H1 (cell line): Measurements from ENCODE around the gene NRL. TPM values are rescaled to one million over a fixed set of nuclear protein-coding genes. Genes with fewer than 3 reads are reported as not detected.

Source experiments
- CHD2 ChIP-seq: IDR thresholded peaks from 2 replicates; pipeline ENCODE4 v1.6.1; 2012; ENCODE audit warnings: low read length, improper control_type of control experiment
- CREB1 ChIP-seq: IDR thresholded peaks from 2 replicates; pipeline ENCODE4 v1.6.1; 2012; ENCODE audit warnings: inconsistent platforms
- EGR1 ChIP-seq: IDR thresholded peaks from 2 replicates; pipeline ENCODE4 v1.6.1; 2011; ENCODE audit warnings: low read depth, low read length, borderline replicate concordance
- JUN ChIP-seq: IDR thresholded peaks from 2 replicates; pipeline ENCODE4 v1.6.1; 2011; ENCODE audit warnings: low read depth, mild to moderate bottlenecking, improper control_type of control experiment, low read length
- JUND ChIP-seq: IDR thresholded peaks from 2 replicates; pipeline ENCODE4 v1.6.1; 2011; ENCODE audit warnings: mild to moderate bottlenecking, improper control_type of control experiment, low read length
- RXRA ChIP-seq: IDR thresholded peaks from 2 replicates; pipeline ENCODE4 v1.6.1; 2011; ENCODE audit warnings: low read depth, mild to moderate bottlenecking, low read length, moderate library complexity; ENCODE audit not compliant: insufficient read depth
- TAF7 ChIP-seq: optimal IDR thresholded peaks from 2 replicates; pipeline ENCODE3; 2011; ENCODE audit warnings: low read depth, mild to moderate bottlenecking, inconsistent platforms, low read length, moderate library complexity, borderline replicate concordance
- polyA plus RNA-seq, 7 experiments: library from polyadenylated mRNA; depleted of rRNA in 3 of 7; stranded (reverse) in 5 of 7; unstranded in 2 of 7; fragments of >200 nt in 5 of 7; fragments of 200-250 nt in 2 of 7; gene quantifications; 1 replicate in 5 of 7; 2 replicates in 1 of 7; 4 replicates in 1 of 7; pipeline versions ENCODE4 v1.2.1 to v1.2.3, GENCODE V29; 2011 to 2013; ENCODE audit warnings: missing spikeins in 2 of 7, mixed read lengths in 2 of 7
- total RNA-seq: library from RNA; stranded (reverse); fragmentation: NEBNext Ultra II Directional; extraction: Animal tissue kit (Norgen Biotek cat#: 25700); gene quantifications from 2 replicates; pipeline ENCODE4 v1.2.1, GENCODE V29; 2021
- TF ChIP-seq, protein P1 (sequence below): fragments of 300-600 bp; sonication (generic); IDR thresholded peaks from 2 replicates; pipeline ENCODE4 v1.7.1; 2012; ENCODE audit warnings: low read length, moderate library complexity, mild to moderate bottlenecking, inconsistent platforms; ENCODE audit not compliant: insufficient replicate concordance
- TF ChIP-seq, protein P2 (sequence below): IDR thresholded peaks from 2 replicates; pipeline ENCODE4 v1.6.1; 2011; ENCODE audit warnings: low read length, improper control_type of control experiment

The NRL gene
- total and polyA plus RNA-seq, 2 of the 8 experiments (the other 6 are each of a cell fraction or from before 2014, with no cell fraction given): 1.1 to 2.2 TPM

DNA sequence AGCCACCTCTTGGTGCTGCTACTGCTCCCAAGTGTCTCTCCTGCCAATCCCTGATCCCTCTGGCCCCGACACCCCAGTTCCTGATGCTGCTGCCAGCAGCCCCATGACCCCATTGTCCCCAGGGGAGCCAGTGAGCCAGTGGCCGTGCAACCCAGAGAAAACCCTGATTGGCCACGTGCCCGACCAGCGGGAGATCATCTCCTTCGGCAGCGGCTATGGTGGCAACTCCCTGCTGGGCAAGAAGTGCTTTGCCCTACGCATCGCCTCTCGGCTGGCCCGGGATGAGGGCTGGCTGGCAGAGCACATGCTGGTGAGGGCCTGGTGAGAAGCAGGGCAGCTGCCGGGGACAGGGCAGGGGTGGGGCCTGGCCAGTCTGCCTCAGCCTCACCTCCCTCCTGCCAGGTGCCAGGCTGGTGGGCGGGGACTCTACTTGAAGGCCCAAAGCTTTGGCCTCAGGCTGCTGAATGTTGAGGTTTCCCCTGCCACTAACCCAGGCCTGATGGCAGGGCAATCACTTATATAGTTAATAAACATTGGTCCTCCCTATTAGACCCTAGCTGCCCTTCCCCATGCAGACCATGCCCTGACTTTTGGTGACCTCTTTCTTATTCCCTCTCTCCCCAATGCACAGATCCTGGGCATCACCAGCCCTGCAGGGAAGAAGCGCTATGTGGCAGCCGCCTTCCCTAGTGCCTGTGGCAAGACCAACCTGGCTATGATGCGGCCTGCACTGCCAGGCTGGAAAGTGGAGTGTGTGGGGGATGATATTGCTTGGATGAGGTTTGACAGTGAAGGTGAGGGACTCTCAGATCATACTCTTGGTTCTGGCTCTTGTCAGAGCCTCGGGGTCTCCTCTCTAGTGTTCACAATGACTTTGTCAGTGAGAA lies 15.6 kb downstream of the NRL start (continued):
- TF ChIP-seq, protein P1, sequence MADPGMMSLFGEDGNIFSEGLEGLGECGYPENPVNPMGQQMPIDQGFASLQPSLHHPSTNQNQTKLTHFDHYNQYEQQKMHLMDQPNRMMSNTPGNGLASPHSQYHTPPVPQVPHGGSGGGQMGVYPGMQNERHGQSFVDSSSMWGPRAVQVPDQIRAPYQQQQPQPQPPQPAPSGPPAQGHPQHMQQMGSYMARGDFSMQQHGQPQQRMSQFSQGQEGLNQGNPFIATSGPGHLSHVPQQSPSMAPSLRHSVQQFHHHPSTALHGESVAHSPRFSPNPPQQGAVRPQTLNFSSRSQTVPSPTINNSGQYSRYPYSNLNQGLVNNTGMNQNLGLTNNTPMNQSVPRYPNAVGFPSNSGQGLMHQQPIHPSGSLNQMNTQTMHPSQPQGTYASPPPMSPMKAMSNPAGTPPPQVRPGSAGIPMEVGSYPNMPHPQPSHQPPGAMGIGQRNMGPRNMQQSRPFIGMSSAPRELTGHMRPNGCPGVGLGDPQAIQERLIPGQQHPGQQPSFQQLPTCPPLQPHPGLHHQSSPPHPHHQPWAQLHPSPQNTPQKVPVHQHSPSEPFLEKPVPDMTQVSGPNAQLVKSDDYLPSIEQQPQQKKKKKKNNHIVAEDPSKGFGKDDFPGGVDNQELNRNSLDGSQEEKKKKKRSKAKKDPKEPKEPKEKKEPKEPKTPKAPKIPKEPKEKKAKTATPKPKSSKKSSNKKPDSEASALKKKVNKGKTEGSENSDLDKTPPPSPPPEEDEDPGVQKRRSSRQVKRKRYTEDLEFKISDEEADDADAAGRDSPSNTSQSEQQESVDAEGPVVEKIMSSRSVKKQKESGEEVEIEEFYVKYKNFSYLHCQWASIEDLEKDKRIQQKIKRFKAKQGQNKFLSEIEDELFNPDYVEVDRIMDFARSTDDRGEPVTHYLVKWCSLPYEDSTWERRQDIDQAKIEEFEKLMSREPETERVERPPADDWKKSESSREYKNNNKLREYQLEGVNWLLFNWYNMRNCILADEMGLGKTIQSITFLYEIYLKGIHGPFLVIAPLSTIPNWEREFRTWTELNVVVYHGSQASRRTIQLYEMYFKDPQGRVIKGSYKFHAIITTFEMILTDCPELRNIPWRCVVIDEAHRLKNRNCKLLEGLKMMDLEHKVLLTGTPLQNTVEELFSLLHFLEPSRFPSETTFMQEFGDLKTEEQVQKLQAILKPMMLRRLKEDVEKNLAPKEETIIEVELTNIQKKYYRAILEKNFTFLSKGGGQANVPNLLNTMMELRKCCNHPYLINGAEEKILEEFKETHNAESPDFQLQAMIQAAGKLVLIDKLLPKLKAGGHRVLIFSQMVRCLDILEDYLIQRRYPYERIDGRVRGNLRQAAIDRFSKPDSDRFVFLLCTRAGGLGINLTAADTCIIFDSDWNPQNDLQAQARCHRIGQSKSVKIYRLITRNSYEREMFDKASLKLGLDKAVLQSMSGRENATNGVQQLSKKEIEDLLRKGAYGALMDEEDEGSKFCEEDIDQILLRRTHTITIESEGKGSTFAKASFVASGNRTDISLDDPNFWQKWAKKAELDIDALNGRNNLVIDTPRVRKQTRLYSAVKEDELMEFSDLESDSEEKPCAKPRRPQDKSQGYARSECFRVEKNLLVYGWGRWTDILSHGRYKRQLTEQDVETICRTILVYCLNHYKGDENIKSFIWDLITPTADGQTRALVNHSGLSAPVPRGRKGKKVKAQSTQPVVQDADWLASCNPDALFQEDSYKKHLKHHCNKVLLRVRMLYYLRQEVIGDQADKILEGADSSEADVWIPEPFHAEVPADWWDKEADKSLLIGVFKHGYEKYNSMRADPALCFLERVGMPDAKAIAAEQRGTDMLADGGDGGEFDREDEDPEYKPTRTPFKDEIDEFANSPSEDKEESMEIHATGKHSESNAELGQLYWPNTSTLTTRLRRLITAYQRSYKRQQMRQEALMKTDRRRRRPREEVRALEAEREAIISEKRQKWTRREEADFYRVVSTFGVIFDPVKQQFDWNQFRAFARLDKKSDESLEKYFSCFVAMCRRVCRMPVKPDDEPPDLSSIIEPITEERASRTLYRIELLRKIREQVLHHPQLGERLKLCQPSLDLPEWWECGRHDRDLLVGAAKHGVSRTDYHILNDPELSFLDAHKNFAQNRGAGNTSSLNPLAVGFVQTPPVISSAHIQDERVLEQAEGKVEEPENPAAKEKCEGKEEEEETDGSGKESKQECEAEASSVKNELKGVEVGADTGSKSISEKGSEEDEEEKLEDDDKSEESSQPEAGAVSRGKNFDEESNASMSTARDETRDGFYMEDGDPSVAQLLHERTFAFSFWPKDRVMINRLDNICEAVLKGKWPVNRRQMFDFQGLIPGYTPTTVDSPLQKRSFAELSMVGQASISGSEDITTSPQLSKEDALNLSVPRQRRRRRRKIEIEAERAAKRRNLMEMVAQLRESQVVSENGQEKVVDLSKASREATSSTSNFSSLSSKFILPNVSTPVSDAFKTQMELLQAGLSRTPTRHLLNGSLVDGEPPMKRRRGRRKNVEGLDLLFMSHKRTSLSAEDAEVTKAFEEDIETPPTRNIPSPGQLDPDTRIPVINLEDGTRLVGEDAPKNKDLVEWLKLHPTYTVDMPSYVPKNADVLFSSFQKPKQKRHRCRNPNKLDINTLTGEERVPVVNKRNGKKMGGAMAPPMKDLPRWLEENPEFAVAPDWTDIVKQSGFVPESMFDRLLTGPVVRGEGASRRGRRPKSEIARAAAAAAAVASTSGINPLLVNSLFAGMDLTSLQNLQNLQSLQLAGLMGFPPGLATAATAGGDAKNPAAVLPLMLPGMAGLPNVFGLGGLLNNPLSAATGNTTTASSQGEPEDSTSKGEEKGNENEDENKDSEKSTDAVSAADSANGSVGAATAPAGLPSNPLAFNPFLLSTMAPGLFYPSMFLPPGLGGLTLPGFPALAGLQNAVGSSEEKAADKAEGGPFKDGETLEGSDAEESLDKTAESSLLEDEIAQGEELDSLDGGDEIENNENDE: no peak
- TF ChIP-seq, protein P2, sequence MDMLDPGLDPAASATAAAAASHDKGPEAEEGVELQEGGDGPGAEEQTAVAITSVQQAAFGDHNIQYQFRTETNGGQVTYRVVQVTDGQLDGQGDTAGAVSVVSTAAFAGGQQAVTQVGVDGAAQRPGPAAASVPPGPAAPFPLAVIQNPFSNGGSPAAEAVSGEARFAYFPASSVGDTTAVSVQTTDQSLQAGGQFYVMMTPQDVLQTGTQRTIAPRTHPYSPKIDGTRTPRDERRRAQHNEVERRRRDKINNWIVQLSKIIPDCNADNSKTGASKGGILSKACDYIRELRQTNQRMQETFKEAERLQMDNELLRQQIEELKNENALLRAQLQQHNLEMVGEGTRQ: no peak
- TF ChIP-seq TAF7 (no peak), JUND (no peak), CHD2 (no peak), RXRA (no peak), CREB1 (no peak), JUN (no peak), EGR1 (no peak)
